Vagina (tissue), 2 donors: ENCODE results near the gene PHF20. TPM values are rescaled to one million over a fixed set of nuclear protein-coding genes. Genes with fewer than 3 reads are reported as not detected.

ENCODE experiments used
- DNase-seq, 2 donors: peaks; one replicate each; pipeline ENCODE4 v3.0.0-alpha.2; 2017; ENCODE audit errors: extremely low spot score in 2 of 2
- H3K27ac ChIP-seq: fragments of 200-600 bp; sonication (generic); one replicate; pipeline ENCODE4 v1.5.1; 2019
- H3K27me3 ChIP-seq: fragments of 200-600 bp; sonication (generic); one replicate; pipeline ENCODE4 v1.5.1; 2019
- H3K36me3 ChIP-seq, 2 donors: fragments of 200-600 bp; sonication (generic); one replicate each; pipeline ENCODE4 v1.5.1; 2017 to 2019
- H3K4me1 ChIP-seq: fragments of 200-600 bp; sonication (generic); one replicate; pipeline ENCODE4 v1.5.1; 2019
- H3K4me3 ChIP-seq, 2 donors: fragments of 200-600 bp; sonication (generic); 1 replicate in 1 of 2; 2 replicates in 1 of 2; pipeline ENCODE4 v1.5.1; 2016 to 2019
- H3K9me3 ChIP-seq: fragments of 200-600 bp; sonication (generic); one replicate; pipeline ENCODE4 v1.5.1; 2019
- CTCF ChIP-seq, 3 experiments: fragments of 450-650 bp in 2 of 3; fragments of 200-600 bp in 1 of 3; sonication (generic) in 1 of 3; IDR thresholded peaks; one replicate each; pipeline ENCODE4 v1.5.1; 2017 to 2019; ENCODE audit warnings: antibody characterized with exemption in 3 of 3, mild to moderate bottlenecking in 2 of 3, moderate library complexity in 2 of 3
- POLR2A ChIP-seq, 2 donors: fragments of 450-650 bp; IDR thresholded peaks; one replicate each; pipeline ENCODE4 v1.6.1; 2017; ENCODE audit warnings: antibody characterized with exemption in 2 of 2, mild to moderate bottlenecking in 2 of 2, moderate library complexity in 2 of 2
- POLR2AphosphoS5 ChIP-seq, 2 donors: sonication (generic); formaldehyde crosslinking; IDR thresholded peaks; one replicate each; pipeline ENCODE4 v1.9.0; 2017; ENCODE audit warnings: antibody characterized with exemption in 2 of 2, mild to moderate bottlenecking in 2 of 2, low read depth in 1 of 2; ENCODE audit not compliant: insufficient read depth in 1 of 2
- intact Hi-C: fragments of 100-400 bp; cut with DNase I; formaldehyde crosslinking; loops from one replicate; pipeline ENCODE4 v1.15.1; 2023
- total RNA-seq: library from RNA; depleted of rRNA; stranded (reverse); fragments of >200 nt; gene quantifications from one replicate; pipeline ENCODE4 v1.2.3, GENCODE V29; 2016

Gene PHF20
- total RNA-seq, 1 donor from 2014 or later = 37.3 TPM

DNA sequence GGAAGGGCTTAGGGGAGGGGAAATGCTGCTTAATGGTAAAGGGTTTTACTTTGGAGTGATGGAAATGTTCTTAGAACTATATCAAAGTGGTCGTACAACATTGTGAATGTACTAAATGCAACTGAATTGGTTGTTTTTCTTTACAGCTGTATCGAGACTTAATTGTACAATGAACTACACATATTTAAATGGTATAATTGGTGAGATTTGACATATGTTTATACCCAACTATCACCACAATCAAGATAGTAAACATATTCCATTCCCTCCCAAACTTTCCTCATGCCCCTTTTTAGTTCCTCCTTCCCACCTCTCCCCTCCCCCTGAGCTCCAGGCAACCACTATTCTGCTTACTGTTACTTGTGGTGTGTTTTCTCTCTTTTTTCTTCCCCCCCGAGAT, 138.4 kb downstream of the PHF20 start:
- Histone ChIP-seq H3K4me3 (no peak overlapping the region), H3K27me3 (no peaks in the 10 kb centered on the region), H3K4me1 (no peaks in the 10 kb centered on the region), H3K27ac (no peak overlapping the region), H3K9me3 (no peaks in the 10 kb centered on the region), H3K36me3 (peaks cover 0 to 24% of the 10 kb centered on the region in 2 donors)
- intact Hi-C loops = no loop called here
- TF ChIP-seq POLR2AphosphoS5 (IDR thresholded peaks at IDR 0.05; ENCODE audit: insufficient read depth in 1 of 2, low read depth in 1 of 2) (no peak), POLR2A (IDR thresholded peaks at IDR 0.05) (no peak)
- DNase-seq = no peak

GRCh38 chr20:35912881-35913280, 141.1 kb downstream of the PHF20 start:
- H3K36me3 ChIP-seq = peaks cover 2 to 39% of the 10 kb centered on the region in 2 donors
- no peak overlapping the region for H3K4me3 ChIP-seq
- intact Hi-C loops = no loop called here
- H3K27ac ChIP-seq = no peak overlapping the region
- TF ChIP-seq CTCF (IDR thresholded peaks at IDR 0.05) (no peak), POLR2A (IDR thresholded peaks at IDR 0.05) (no peak), POLR2AphosphoS5 (IDR thresholded peaks at IDR 0.05; ENCODE audit: insufficient read depth in 1 of 2, low read depth in 1 of 2) (no peak)
- no peaks in the 10 kb centered on the region for H3K9me3 ChIP-seq
- no peak for DNase-seq
- no peaks in the 10 kb centered on the region for H3K27me3 ChIP-seq
- no peaks in the 10 kb centered on the region for H3K4me1 ChIP-seq

DNA sequence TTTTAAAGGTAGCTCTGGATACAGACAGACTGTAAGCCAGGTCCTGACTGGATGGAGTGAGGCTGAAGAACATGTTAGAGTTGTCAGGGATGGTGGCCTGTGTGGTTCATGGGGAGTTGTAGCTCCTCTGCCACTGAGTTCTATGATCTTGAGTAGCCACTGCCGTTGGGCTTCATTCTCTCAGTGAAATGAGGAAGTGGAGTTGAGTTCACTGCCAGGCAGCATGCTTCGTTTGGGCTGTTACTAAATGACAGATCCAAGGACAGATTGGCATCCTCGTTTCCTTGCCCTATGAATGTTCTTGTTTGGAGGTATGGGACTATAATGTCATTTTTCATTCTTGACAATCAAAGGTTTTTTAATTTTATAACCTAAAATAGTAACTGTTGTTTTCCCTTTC, 145.3 kb downstream of the PHF20 start:
- H3K4me1 ChIP-seq = no peaks in the 10 kb centered on the region
- H3K27me3 ChIP-seq = no peaks in the 10 kb centered on the region
- TF ChIP-seq POLR2A (IDR thresholded peaks at IDR 0.05) = no peak
- TF ChIP-seq CTCF (IDR thresholded peaks at IDR 0.05) = no peak
- no peak for TF ChIP-seq POLR2AphosphoS5 (IDR thresholded peaks at IDR 0.05; ENCODE audit: insufficient read depth in 1 of 2, low read depth in 1 of 2)
- DNase-seq = no peak
- H3K36me3 ChIP-seq = peaks cover 2 to 48% of the 10 kb centered on the region in 2 donors
- H3K4me3 ChIP-seq = no peak overlapping the region
- intact Hi-C loops = no loop called here
- H3K27ac ChIP-seq = no peak overlapping the region
- no peaks in the 10 kb centered on the region for H3K9me3 ChIP-seq

- Histone ChIP-seq H3K9me3 (no peaks in the 10 kb centered on the region), H3K4me3 (no peak overlapping the region), H3K4me1 (no peaks in the 10 kb centered on the region), H3K36me3 (peaks cover 2 to 48% of the 10 kb centered on the region in 2 donors), H3K27me3 (no peaks in the 10 kb centered on the region), H3K27ac (no peak overlapping the region)
- intact Hi-C loops = no loop called here
- no peak for DNase-seq
- TF ChIP-seq CTCF (IDR thresholded peaks at IDR 0.05) (no peak), POLR2AphosphoS5 (IDR thresholded peaks at IDR 0.05; ENCODE audit: insufficient read depth in 1 of 2, low read depth in 1 of 2) (no peak), POLR2A (IDR thresholded peaks at IDR 0.05) (no peak)
Measured at GRCh38 chr20:35918021-35918420, 146.2 kb downstream of the PHF20 start.

DNA sequence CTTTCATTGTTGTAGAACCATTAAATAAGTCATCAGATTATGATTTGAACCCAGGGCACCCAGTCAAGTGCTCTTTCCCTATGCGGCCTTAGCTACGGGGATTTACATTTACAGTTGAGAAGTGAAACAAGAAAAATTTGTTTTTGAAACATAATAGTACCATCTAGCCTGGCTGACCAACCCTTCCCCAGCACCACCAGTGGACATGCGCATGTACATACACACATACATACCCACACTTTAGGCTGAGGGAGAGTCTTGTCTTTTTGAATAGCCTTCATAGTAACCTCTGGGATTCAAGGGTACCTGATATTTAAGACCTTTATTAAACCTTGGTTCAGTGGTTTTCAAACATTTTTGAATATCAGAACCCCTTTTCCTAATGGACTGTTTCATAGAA, 148.7 kb downstream of the PHF20 start:
- H3K4me1 ChIP-seq = no peaks in the 10 kb centered on the region
- DNase-seq = no peak
- H3K9me3 ChIP-seq = no peaks in the 10 kb centered on the region
- no peaks in the 10 kb centered on the region for H3K27me3 ChIP-seq
- no peak overlapping the region for H3K4me3 ChIP-seq
- intact Hi-C loops = no loop called here
- no peak overlapping the region for H3K27ac ChIP-seq
- peaks cover 2 to 27% of the 10 kb centered on the region in 2 donors for H3K36me3 ChIP-seq
- no peak for TF ChIP-seq POLR2AphosphoS5 (IDR thresholded peaks at IDR 0.05; ENCODE audit: insufficient read depth in 1 of 2, low read depth in 1 of 2)
- no peak for TF ChIP-seq CTCF (IDR thresholded peaks at IDR 0.05)
- TF ChIP-seq POLR2A (IDR thresholded peaks at IDR 0.05) = no peak
